Neural progenitor cell (in vitro differentiated cells): ENCODE results near the gene FBXL17.

Experiments used
- CTCF ChIP-seq: fragments of 200-600 bp; sonication (generic); IDR thresholded peaks from 2 replicates; pipeline ENCODE4 v1.5.1; 2017; ENCODE audit warnings: antibody characterized with exemption, mild to moderate bottlenecking
- EZH2phosphoT487 ChIP-seq: fragments of 200-600 bp; sonication (generic); IDR thresholded peaks from 2 replicates; pipeline ENCODE4 v1.6.1; 2017; ENCODE audit warnings: antibody characterized with exemption

GRCh38 chr5:107860044-107860443 lies 521.9 kb downstream of the FBXL17 start:
- TF ChIP-seq CTCF, result no peak
- TF ChIP-seq EZH2phosphoT487, result no peak
